DMS153 (cell line): ENCODE measurements around the gene EYS.

ENCODE experiments used
- DNase-seq: peaks from one replicate; lab custom pipeline; 2025; lab: John Stamatoyannopoulos, UW

The EYS gene

GRCh38 chr6:64590965-64591675 lies 1115.9 kb downstream of the EYS start:
- DNase-seq, result no peak

GRCh38 chr6:64589961-64590360 lies 1117.1 kb downstream of the EYS start:
- no peak for DNase-seq

GRCh38 chr6:64580346-64580745 lies 1126.7 kb downstream of the EYS start:
- no peak for DNase-seq

GRCh38 chr6:64553249-64553786 lies 1153.7 kb downstream of the EYS start:
- DNase-seq, result no peak

- no peak for DNase-seq
Measured at GRCh38 chr6:64547594-64548268, 1159.3 kb downstream of the EYS start.

GRCh38 chr6:64539917-64540316 lies 1167.1 kb downstream of the EYS start:
- no peak for DNase-seq

GRCh38 chr6:64538722-64539121 lies 1168.3 kb downstream of the EYS start:
- DNase-seq, result no peak

- no peak for DNase-seq
Measured at GRCh38 chr6:64527899-64528298, 1179.1 kb downstream of the EYS start.

GRCh38 chr6:64522859-64523258 lies 1184.2 kb downstream of the EYS start:
- DNase-seq, result no peak

- DNase-seq, result no peak
Measured at GRCh38 chr6:64520050-64520449, 1187.0 kb downstream of the EYS start.

GRCh38 chr6:64516393-64516792 lies 1190.6 kb downstream of the EYS start:
- no peak for DNase-seq

GRCh38 chr6:64507661-64508060 lies 1199.4 kb downstream of the EYS start:
- no peak for DNase-seq

GRCh38 chr6:64505312-64505711 lies 1201.7 kb downstream of the EYS start:
- no peak for DNase-seq

GRCh38 chr6:64504503-64504902 lies 1202.5 kb downstream of the EYS start:
- DNase-seq, result no peak

GRCh38 chr6:64502801-64503200 lies 1204.2 kb downstream of the EYS start:
- DNase-seq, result no peak

GRCh38 chr6:64497634-64498033 lies 1209.4 kb downstream of the EYS start:
- DNase-seq, result no peak

- no peak for DNase-seq
Measured at GRCh38 chr6:64489763-64490162, 1217.3 kb downstream of the EYS start.

- DNase-seq, result no peak
Measured at GRCh38 chr6:64486578-64487351, 1220.3 kb downstream of the EYS start.

GRCh38 chr6:64483956-64484499 lies 1223.0 kb downstream of the EYS start:
- no peak for DNase-seq

- DNase-seq, result no peak
Measured at GRCh38 chr6:64482631-64483030, 1224.4 kb downstream of the EYS start.

GRCh38 chr6:64479134-64479533 lies 1227.9 kb downstream of the EYS start:
- no peak for DNase-seq

GRCh38 chr6:64477391-64477790 lies 1229.6 kb downstream of the EYS start:
- DNase-seq, result no peak
